Fibroblast of peridontal ligament (primary cell): ENCODE data around the gene GTF3C6.
"Not testable (repeated sequence)": the region's sequence is repeated elsewhere in the genome, so short reads cannot be mapped to it uniquely, and the experiment has no call there.

ENCODE experiments used
- DNase-seq: peaks from one replicate; pipeline ENCODE4 v3.0.0-alpha.2; 2010; ENCODE audit errors: extremely low read depth

GTF3C6 gene

DNA sequence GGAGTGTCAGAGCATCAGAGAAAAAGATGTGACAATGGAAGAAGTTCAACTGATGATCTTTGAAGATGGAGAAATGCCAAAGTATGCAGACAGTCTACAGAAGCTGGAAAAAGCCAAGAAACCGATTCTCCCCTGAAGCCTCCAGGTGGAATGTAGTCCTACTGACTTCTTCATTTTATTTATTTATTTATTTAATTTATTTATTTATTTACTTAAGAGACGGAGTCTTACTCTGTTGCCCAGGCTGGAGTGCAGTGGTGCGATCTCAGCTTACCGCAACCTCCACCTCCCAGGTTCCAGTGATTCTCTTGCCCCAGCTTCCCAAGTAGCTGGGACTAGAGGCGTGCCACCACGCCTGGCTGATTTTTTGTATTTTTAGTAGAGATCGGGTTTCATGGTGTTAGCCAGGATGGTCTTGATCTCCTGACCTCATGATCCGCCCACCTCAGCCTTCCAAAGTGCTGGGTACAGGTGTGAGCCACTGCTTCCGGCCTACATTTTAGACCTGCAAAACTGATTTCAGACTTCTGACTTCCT lies 21.1 kb downstream of the GTF3C6 start:
- DNase-seq: no peak

DNA sequence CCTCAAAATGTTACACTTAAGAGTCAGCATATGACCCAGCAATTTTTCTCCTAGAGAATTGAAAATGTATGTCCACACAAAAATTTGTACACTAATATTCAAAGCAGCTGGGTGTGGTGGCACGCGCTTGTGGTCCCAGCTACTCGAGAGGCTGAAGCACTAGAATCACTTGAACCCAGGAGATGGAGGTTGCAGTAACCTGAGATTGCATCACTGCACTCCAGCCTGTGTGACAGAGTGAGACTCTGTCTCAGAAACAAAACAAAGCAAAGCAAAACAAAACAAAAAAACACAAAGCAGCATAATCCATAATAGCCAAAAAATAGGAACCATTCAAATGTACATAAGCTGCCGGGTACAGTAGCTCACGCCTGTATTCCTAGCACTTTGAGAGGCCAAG lies 21.7 kb downstream of the GTF3C6 start:
- DNase-seq: no peak

DNA sequence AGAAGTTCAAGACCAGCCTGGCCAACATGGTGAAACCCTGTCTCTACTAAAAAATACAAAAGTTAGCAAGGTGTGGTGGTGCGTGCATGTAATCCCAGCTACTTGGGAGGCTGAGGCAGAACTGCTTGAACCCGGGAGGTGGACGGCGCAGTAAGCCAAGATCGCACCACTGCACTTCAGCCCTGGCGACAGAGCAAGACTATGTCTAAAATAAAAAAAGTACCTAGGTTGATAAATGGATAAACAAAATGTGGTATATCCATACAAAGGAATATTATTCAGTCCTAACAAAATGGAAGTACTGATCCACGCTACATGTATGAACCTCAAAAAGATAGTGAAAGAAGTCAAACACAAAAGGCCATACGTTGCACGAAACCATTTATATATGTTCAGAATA lies 22.1 kb downstream of the GTF3C6 start:
- DNase-seq: no peak

DNA sequence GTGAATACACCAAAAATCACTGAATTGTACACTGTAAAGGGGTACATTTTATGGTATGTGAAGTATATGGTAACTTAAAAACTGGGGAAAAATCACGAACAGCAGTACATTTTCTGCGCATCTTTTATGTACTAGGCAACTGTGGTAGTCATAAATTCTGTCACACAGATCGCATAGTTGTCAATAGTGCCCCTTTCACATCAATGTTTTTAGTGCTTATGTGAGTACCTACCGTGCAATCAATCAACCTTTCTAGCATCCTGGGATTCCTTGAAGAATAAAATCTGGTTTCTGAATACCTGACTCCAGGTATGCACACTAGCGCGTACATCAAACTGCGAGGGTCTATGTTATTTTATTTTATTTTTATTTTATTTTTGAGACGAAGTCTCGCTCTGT lies 22.7 kb downstream of the GTF3C6 start:
- DNase-seq: peak; percentile 21

DNA sequence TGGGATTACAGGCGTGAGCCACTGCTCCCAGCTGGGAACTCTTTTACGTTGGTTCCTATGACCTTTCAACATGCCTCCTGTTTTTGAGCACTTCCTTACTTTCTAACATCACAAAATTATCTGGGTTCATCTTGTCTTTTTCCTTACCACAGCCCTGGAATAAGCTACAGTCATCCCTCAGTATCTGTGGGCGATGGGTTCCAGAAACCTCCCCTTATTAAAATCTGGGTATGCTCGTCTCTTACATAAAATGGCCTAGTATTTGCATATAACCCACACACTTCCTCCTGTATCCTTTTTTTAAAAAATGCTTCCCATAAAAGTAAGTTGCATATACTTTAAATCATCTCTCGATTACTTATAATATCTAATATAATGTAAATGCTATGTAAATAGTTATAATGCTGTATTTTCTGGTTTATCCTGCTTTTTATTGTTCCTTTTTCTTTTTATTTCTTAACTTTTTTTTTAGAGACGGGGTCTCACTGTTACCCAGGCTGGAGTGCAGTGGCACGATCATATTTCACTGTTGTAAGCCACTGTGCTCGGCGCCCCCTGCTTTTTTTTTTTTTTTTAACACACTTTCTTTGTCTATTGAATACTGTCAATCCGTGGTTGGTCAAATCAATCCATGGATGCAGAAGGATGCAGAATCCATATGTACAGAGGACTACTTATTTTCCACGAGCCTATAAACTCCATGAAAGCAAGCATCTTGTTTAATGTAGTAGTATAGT lies 32.5 kb downstream of the GTF3C6 start:
- DNase-seq: no peak

DNA sequence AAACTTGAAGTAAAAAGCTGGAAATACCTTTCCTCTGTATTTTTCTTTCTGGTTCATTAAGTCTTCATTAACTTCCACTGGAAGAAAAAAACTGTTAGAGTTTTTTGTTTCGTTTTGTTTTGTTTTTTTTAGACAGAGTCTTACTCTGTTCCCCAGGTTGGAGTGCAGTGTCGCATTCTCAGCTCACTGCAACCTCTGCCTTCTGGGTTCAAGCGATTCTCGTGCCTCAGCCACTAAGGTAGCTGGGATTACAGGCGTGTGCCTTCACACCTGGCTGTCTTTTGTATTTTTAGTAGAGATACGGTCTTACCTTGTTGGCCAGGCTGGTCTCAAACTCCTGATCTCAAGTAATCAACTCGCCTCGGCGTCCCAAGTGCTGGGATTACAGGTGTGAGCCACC lies 38.2 kb downstream of the GTF3C6 start:
- no peak for DNase-seq

DNA sequence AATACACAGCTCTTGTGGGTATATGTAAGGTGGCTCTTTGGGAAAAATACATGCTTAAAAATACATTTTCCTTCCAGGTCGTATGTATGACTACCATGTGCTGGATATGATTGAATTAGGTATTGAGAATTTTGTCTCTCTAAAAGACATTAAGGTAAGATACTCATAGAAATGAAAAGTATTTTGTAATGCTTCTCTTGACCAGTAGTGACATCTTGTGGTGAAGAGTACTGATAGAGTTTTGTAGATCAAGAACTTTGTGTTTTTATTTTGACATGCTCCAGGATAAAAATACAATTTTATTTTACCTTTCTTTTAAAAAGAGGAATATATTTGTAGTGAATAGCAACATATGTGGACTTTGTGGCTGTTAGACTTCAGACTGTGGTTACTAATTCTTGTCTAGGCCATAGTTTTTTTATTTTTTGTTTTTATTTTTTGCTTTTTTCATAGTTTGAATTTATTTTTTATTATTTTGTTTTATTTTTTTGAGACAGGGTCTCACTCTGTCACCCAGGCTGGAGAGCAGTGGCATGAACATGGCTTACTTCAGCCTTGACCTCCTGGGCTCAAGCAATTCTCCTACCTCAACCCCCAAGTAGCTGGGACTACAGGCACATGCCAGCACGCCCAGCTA lies 41.2 kb downstream of the GTF3C6 start:
- peak; percentile 69 for DNase-seq

DNA sequence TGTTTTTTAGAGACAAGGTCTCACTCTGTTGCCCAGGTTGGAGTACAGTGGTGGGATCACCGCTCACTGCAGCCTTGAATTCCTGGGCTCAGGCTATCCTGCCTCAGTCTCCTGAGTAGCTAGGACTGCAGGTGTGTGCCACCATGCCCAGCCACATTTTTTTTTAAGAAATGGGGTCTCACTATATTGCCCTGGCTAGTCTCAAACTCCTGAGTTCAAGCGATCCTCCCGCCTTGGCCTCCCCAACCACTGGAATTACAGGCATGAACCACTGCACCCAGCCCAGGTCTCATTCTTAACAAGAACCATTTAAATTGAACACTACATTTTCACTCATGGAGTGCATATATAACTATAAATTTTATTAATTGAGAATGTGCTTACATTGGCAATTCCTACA lies 43.8 kb downstream of the GTF3C6 start:
- no peak for DNase-seq

DNA sequence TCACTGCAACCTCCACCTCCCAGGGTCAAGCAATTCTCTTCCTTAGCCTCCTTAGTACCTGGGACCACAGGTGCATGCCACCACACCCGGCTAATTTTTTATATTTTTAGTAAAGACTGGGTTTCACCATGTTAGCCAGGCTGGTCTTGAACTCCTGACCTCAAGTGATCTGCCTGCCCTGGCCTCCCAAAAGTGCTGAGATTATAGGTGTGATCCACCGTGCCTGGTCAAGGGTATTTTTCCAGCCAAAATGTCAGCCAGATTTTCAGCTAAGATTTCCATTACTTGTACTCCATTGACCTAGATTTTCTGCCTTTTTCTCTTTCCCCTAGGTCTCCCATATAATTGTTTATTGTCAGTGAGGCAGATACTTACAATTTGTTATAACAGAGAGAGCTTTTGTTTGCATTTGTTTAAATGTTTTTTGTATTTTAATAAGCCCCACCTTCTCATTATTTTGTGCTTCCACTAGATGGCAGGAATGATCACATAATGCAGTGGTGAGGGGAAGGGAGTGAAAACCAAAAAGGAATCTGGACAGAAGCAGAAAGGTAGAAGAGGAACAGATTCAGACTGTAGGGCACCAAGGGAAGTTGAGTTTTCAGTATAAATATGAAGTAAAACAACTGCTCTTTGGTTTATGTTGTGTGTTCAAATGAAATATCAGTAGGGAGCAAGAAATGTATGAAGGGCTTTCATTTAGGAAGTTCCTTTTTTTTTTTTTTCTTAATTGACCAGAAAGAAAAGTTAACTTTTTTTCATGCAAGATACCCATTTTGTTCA lies 53.0 kb downstream of the GTF3C6 start:
- peak; percentile 64 for DNase-seq

DNA sequence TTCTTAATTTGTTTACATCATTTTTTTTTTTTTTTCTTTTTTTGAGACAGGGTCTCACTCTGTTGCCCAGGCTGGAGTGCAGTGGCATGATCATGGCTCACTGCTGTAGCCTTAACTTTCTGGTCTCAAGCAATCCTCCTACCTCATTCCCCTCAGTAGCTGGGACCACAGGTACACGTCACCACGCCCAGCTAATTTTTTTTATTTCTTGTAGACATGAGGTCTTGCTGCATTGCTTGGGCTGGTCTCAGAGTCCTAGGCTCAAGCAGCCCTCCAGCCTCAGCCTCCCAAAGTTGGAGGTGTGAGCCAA lies 53.6 kb downstream of the GTF3C6 start:
- DNase-seq: no peak

DNA sequence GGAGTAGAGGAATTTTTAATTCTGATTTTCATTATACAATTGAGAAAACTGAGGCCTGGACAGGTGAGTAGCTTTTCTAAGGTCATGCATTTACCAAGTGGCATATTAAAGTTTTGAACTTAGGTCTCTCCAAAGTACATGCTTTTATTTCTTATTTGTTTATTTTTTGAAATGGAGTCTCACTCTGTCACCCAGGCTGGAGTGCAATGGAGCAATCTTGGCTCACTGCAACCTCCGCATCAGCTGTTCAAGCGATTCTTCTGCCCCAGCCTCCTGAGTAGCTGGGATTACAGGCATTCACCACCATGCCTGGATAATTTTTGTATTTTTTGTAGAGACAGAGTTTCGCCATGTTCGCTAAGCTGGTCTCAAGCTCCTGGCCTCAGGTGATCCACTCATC lies 54.0 kb downstream of the GTF3C6 start:
- not testable (repeated sequence) for DNase-seq

DNA sequence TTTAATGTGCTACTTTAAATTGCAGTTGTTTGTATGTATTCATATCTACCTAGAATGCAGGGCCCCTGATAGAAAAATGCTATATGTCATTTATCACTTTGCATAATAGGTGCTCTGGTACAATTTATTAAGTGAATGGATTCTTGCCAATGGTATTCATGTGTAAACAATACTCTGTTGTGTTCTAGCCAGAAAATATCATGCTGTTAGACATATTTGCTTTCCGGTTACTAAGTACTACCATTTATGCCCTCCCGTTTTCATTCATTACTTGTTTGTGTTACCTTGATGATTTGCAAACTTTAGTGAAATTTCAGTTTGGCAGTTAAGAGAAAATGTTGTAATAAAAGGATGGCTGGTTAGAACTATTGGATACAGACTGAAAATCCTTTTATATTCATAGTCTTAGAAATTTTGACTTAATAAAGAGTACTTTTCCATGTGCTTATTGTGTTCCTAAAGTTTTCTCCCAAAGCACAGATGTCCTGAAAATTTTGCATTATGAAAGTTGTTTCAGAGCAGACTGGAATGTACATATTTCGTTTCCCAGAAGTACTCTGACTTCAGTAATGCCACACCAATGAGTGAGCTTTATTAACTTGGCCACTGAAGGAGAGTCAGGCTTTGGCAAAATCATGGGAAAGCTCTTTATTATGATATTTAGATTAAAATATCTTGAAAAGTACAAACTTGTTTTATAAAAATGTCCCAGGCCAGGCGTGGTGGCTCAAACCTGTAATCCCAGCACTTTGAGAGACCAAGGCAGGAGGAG lies 54.8 kb downstream of the GTF3C6 start:
- DNase-seq: peak; percentile 30

DNA sequence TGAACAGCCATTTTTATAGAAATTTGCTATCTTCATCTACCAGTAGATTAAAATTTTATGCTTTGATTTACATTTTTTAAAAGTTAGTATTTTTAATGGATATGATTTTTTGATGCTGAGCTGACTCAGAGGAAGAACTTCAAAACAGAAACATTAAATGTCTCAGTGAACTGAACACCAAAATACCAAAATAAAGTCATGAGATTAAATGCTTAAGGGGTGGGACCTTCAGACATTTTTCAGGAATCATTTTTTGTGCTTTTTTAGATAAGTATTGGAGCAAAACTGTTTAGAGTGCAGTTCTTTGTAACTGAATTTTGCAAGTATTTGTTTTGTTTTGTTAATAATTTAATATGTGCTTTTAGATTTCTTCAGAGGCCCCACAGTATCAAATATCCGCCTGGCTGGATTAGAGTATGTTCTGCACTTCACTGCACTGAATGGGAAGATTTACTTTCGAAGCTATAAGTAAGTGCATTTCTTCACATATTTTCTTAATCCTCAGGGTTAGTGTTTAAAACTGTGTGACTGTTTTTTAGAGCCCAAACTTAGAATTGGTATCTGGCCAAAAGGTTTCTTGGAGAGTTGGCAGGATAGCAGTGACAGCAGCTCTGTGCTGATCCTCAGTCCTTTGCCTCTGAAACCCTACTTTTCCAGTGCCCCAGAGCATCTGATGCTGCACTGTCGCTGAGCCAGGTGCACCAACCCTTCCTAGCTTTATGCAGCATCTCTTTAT lies 57.1 kb downstream of the GTF3C6 start:
- peak; percentile 8 for DNase-seq

DNA sequence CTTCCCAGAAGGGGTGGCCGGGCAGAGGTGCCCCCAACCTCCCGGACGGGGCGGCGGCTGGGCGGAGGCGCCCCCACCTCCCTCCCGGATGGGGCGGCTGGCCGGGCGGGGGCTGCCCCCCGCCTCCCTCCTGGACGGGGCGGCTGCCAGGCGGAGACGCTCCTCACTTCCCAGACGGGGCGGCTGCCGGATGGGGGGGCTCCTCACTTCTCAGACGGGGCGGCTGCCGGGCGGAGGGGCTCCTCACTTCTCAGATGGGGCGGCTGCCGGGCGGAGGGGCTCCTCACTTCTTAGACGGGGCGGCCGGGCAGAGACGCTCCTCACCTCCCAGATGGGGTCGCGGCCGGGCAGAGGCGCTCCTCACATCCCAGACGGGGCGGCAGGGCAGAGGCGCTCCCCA lies 58.7 kb downstream of the GTF3C6 start:
- not testable (repeated sequence) for DNase-seq
